PC-9 (cell line): Measurements from ENCODE around the gene NDC1. TPM values are rescaled to one million over a fixed set of nuclear protein-coding genes. Genes with fewer than 3 reads are reported as not detected.

Experiments used
- BruUV-seq: library from RNA; stranded (reverse); fragments of 400-500 nt; replicated peaks from 2 replicates; lab custom pipeline; 2021; lab: Mats Ljungman, UMichigan
- CTCF ChIA-PET: fragments of 300-600 bp; sonication (Branson Sonifier 250); formaldehyde crosslinking; loops from one replicate; lab custom pipeline; 2022; ENCODE audit warnings: antibody characterized with exemption; lab: Charles Lee
- POLR2A ChIA-PET: fragments of 300-600 bp; sonication (Branson Sonifier 250); formaldehyde crosslinking; loops from one replicate; lab custom pipeline; 2022; ENCODE audit warnings: antibody characterized with exemption; ENCODE audit not compliant: unreplicated experiment; lab: Charles Lee
- DNase-seq, 2 experiments: peaks; one replicate each; pipeline versions ENCODE4 v3.0.0 to v3.0.0-alpha.2; 2015 to 2022; ENCODE audit warnings: mixed read lengths in 1 of 2
- H2AFZ ChIP-seq: fragments of 200-600 bp; sonication (generic); 2 replicates; pipeline ENCODE4 v1.8.1; 2017; ENCODE audit warnings: antibody characterized with exemption
- H3F3A ChIP-seq: fragments of 200-600 bp; sonication (generic); 2 replicates; pipeline ENCODE4 v1.8.1; 2017; ENCODE audit warnings: antibody characterized with exemption, mild to moderate bottlenecking, low read depth; ENCODE audit not compliant: insufficient read depth
- H3K27ac ChIP-seq: fragments of 200-600 bp; sonication (generic); 2 replicates; pipeline ENCODE4 v1.6.1; 2016; ENCODE audit warnings: mixed run types
- H3K27me3 ChIP-seq: fragments of 200-600 bp; sonication (generic); 2 replicates; pipeline ENCODE4 v1.6.1; 2016; ENCODE audit warnings: low read depth, mixed run types; ENCODE audit not compliant: insufficient read depth
- H3K36me3 ChIP-seq: fragments of 200-600 bp; sonication (generic); 2 replicates; pipeline ENCODE4 v1.6.1; 2016; ENCODE audit warnings: low read depth, mixed run types
- H3K4me1 ChIP-seq: fragments of 200-600 bp; sonication (generic); replicated peaks from 2 replicates; pipeline ENCODE4 v1.6.1; 2016; ENCODE audit warnings: mixed run types; ENCODE audit not compliant: insufficient read depth
- H3K4me2 ChIP-seq: fragments of 200-600 bp; sonication (generic); 2 replicates; pipeline ENCODE4 v1.6.1; 2017; ENCODE audit warnings: mixed run types
- H3K4me3 ChIP-seq: fragments of 200-600 bp; sonication (generic); 2 replicates; pipeline ENCODE4 v1.6.1; 2016; ENCODE audit warnings: mixed run types
- H3K79me2 ChIP-seq: fragments of 200-600 bp; sonication (generic); 2 replicates; pipeline ENCODE4 v1.6.1; 2017; ENCODE audit warnings: low read depth, mixed run types
- H3K9me2 ChIP-seq: fragments of 200-600 bp; sonication (generic); 2 replicates; pipeline ENCODE4 v1.8.1; 2017; ENCODE audit warnings: mild to moderate bottlenecking; ENCODE audit not compliant: insufficient read depth
- H3K9me3 ChIP-seq: fragments of 200-600 bp; sonication (generic); 2 replicates; pipeline ENCODE4 v1.8.1; 2016; ENCODE audit warnings: low read depth; ENCODE audit not compliant: insufficient read depth
- H4K20me1 ChIP-seq: fragments of 200-600 bp; sonication (generic); 2 replicates; pipeline ENCODE4 v1.8.1; 2017; ENCODE audit not compliant: insufficient read depth
- CTCF ChIP-seq: fragments of 200-600 bp; sonication (generic); conservative IDR thresholded peaks from 2 replicates; pipeline ENCODE4 v1.6.1; 2017; ENCODE audit warnings: mixed run types, antibody characterized with exemption, mild to moderate bottlenecking, moderate library complexity
- EZH2 ChIP-seq: fragments of 200-600 bp; sonication (generic); IDR thresholded peaks from 2 replicates; pipeline ENCODE4 v1.8.0; 2017; ENCODE audit warnings: antibody characterized with exemption, low read depth
- intact Hi-C: fragments of 100-400 bp; cut with micrococcal nuclease; formaldehyde crosslinking; loops from one replicate; pipeline ENCODE4 v1.10.0; 2022; ENCODE audit not compliant: unreplicated experiment
- total RNA-seq: library from RNA; stranded (reverse); gene quantifications from 2 replicates; pipeline ENCODE4 v1.2.3, GENCODE V29; 2021

The NDC1 gene
- total RNA-seq, 1 experiment from 2014 or later = 47.6 TPM

GRCh38 chr1:53871221-53871620 lies 33.1 kb upstream of the NDC1 start:
- intact Hi-C loops = no loop called here
- Histone ChIP-seq H3K27me3 (no peaks in the 10 kb centered on the region), H3K36me3 (peaks cover 8% of the 10 kb centered on the region; the same call in 1 of the 2 replicates)

GRCh38 chr1:53869454-53870117 lies 31.5 kb upstream of the NDC1 start:
- Histone ChIP-seq H3F3A (no peaks in the 10 kb centered on the region), H3K9me3 (no peaks in the 10 kb centered on the region), H3K9me2 (no peaks in the 10 kb centered on the region), H3K4me3 (no peak overlapping the region), H3K4me1 (no peaks in the 10 kb centered on the region), H3K4me2 (no peak overlapping the region), H4K20me1 (no peaks in the 10 kb centered on the region), H2AFZ (no peak overlapping the region), H3K79me2 (no peaks in the 10 kb centered on the region), H3K27ac (no peak overlapping the region), H3K36me3 (no peaks in the 10 kb centered on the region), H3K27me3 (no peaks in the 10 kb centered on the region)
- TF ChIP-seq CTCF (no peak), EZH2 (no peak)
- intact Hi-C loops = no loop called here
- no TSS peak for BruUV-seq
- ChIA-PET CTCF (no interaction called here), POLR2A (no interaction called here)
- no peak for DNase-seq

More at GRCh38 chr1:53871221-53871620, 33.1 kb upstream of the NDC1 start:
- no peak overlapping the region for H3K4me3 ChIP-seq
- CTCF ChIA-PET = interaction anchor here (0.6 kb wide), 1 partner anchor 865 kb away, joined by 3 read pairs; no protein-coding TSS in a partner anchor
- BruUV-seq = no TSS peak
- H3K4me2 ChIP-seq = no peak overlapping the region
- H3F3A ChIP-seq = no peaks in the 10 kb centered on the region
- POLR2A ChIA-PET = interaction anchor here (0.7 kb wide), 1 partner anchor 18 kb away, joined by 12 read pairs; no protein-coding TSS in a partner anchor
- no peak for TF ChIP-seq EZH2
- no peak for TF ChIP-seq CTCF
- H3K9me3 ChIP-seq = no peaks in the 10 kb centered on the region
- H3K9me2 ChIP-seq = no peaks in the 10 kb centered on the region
- H2AFZ ChIP-seq = no peak overlapping the region
- H3K79me2 ChIP-seq = no peaks in the 10 kb centered on the region
- H3K4me1 ChIP-seq = no peaks in the 10 kb centered on the region
- DNase-seq = no peak
- H3K27ac ChIP-seq = no peak overlapping the region
- no peaks in the 10 kb centered on the region for H4K20me1 ChIP-seq

- Histone ChIP-seq H3K4me3 (no peak overlapping the region), H3K9me3 (no peaks in the 10 kb centered on the region), H4K20me1 (no peaks in the 10 kb centered on the region), H3F3A (no peaks in the 10 kb centered on the region), H3K27ac (no peak overlapping the region), H3K4me2 (no peak overlapping the region), H3K36me3 (no peaks in the 10 kb centered on the region), H3K9me2 (no peaks in the 10 kb centered on the region), H3K4me1 (no peaks in the 10 kb centered on the region), H3K79me2 (no peaks in the 10 kb centered on the region), H2AFZ (no peak overlapping the region), H3K27me3 (no peaks in the 10 kb centered on the region)
- BruUV-seq = no TSS peak
- DNase-seq = no peak
- POLR2A ChIA-PET = no interaction called here
- no peak for TF ChIP-seq EZH2
- no peak for TF ChIP-seq CTCF
- CTCF ChIA-PET = no interaction called here
- intact Hi-C loops = no loop called here
Measured at GRCh38 chr1:53868565-53868964, 30.5 kb upstream of the NDC1 start.
